ENCODE data around the gene LIMK1.

DNA sequence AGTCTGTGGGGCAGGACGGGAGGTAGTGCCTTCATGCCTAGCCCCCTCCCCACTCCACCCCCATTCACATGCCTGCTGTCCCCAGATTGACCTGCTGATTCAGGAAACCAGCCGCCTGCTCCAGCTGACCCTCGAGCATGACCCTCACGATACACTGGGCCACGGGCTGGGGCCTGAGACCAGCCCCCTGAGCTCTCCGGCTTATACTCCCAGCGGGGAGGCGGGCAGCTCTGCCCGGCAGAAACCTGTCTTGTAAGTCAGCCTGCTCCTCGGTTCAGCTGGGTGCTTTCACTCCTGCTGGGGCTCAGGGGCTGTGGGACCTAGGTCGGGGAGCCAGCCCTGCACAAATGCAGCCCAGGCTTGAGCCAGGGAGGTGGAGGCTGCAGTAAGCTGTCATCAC, 22.4 kb downstream of the LIMK1 start:
- TF ChIP-seq EZH2 (IDR thresholded peaks at IDR 0.05; ENCODE audit: borderline replicate concordance, low read length) = no peak
- TF ChIP-seq, protein P1, sequence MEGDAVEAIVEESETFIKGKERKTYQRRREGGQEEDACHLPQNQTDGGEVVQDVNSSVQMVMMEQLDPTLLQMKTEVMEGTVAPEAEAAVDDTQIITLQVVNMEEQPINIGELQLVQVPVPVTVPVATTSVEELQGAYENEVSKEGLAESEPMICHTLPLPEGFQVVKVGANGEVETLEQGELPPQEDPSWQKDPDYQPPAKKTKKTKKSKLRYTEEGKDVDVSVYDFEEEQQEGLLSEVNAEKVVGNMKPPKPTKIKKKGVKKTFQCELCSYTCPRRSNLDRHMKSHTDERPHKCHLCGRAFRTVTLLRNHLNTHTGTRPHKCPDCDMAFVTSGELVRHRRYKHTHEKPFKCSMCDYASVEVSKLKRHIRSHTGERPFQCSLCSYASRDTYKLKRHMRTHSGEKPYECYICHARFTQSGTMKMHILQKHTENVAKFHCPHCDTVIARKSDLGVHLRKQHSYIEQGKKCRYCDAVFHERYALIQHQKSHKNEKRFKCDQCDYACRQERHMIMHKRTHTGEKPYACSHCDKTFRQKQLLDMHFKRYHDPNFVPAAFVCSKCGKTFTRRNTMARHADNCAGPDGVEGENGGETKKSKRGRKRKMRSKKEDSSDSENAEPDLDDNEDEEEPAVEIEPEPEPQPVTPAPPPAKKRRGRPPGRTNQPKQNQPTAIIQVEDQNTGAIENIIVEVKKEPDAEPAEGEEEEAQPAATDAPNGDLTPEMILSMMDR (IDR thresholded peaks at IDR 0.05; ENCODE audit: low read length) = no peak
